GM21825 (cell line): Measurements from ENCODE around the gene CHSY3.
"Not testable (repeated sequence)": the region's sequence is repeated elsewhere in the genome, so short reads cannot be mapped to it uniquely, and the experiment has no call there.

ENCODE experiments used
- ATAC-seq: cut with Tn5 transposase; IDR thresholded peaks from one replicate; pipeline ENCODE4 v1.9.1; 2021; ENCODE audit warnings: mild to moderate bottlenecking, moderate library complexity; ENCODE audit not compliant: unreplicated experiment

CHSY3 gene

DNA sequence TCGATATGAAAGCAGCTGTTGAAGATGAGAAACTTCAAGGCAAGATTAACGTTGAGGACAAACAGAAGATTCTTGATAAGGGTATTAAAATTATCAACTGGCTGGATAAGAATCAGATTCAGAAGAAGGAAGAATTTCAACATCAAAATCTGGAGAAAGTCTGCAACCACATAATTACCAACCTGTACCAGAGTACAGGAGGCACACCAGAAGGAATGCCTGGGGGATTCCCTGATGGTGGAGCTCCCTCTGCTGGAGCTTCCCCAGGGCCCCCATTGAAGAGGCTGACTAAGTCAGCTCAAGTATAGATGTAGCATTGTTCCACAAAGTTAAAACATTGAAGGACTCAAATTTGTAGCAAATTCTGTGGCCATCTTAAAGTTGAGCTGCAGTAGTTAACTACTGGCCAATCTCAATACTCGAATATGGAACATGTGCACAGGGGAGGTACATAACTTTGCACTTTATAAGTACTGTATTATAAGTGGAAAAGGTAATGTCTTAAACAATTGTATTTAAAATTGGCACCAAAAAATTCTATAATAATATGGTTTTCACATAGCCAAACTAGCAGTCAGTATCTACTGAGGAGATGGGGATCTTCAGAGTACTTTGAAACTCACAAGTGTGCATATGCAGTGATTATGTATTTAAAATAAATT, 237.5 kb downstream of the CHSY3 start:
- ATAC-seq, result peak; percentile 73

DNA sequence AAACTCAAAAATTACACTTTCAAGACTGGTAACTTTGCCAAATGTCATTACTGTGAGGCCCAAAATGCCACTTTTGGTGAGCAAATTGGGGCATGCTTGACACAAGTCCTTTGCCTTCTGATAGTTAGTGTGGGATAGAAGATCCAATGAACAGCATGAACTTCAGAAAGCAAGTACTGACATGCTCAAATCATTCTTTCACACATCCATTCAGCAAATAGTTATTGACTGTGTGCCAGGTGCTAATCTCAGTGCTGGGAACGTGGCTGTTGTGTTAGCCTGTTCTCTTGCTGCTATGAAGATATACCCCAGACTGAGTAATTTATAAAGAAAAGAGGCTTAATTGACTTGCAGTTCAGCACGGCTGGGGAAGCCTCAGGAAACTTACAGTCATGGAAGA, 247.0 kb downstream of the CHSY3 start:
- ATAC-seq, result no peak

GRCh38 chr5:130155345-130156011, 251.2 kb downstream of the CHSY3 start:
- no peak for ATAC-seq

DNA sequence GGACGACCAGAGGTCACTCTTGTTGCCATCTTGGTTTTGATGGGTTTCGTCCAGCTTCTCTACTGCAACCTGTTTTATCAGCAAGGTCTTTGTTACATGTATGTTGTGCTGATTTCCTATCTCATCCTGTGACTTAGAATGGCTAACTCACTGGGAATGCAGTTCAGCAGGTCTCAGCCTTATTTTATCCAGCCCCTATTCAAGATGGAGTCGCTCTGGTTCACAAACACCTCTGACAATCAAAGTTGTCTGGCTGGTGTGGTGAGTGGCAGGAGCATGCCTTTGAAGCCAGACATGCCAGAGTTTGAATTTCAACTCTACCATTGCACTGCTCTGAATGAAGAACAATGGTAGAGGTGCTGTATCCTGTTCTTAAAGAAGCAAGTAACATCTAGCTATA, 253.8 kb downstream of the CHSY3 start:
- ATAC-seq, result no peak

DNA sequence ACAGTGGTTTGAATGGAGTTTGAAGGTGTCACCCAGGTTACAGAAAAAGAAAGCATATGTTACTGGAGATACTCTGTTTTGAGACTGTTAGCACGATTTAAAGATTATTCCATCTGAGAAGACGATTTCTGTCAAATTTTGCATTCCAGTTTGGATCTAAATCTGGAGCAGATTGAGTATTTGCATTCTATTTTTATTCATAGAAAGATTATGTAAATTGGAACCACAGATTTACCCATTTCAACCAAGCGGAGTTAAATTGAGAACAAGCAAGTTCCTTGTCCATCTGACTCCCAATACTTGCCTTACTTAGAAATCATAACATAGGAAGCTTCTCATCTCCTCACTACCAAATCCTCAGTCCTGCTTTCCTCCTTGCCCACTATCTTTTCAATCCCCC, 255.7 kb downstream of the CHSY3 start:
- no peak for ATAC-seq

GRCh38 chr5:130164966-130165365, 260.7 kb downstream of the CHSY3 start:
- ATAC-seq, result no peak

- ATAC-seq, result no peak
Observed at GRCh38 chr5:130166839-130167490, 262.7 kb downstream of the CHSY3 start.

- ATAC-seq, result no peak
Observed at GRCh38 chr5:130168211-130168610, 263.9 kb downstream of the CHSY3 start.

DNA sequence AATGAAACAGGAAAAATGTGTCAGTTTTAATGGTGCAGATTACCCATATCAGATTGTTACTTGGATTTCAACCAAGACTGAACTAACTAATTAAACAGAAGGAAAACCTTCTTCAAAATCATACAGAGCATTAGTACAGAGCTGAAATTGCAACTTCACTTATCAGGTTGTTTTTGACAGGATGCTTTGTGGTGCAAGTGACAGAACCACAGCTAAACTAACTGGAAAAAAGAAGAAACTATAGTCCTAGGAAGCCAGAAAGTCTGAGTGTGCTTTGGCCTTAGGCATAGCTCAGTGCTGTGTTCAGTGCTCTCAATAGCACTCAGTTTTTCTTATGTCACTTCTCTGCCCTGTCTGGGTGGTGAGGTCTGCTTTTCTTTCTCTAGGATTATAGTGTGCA, 267.4 kb downstream of the CHSY3 start:
- no peak for ATAC-seq

GRCh38 chr5:130183115-130183514, 278.9 kb downstream of the CHSY3 start:
- no peak for ATAC-seq

DNA sequence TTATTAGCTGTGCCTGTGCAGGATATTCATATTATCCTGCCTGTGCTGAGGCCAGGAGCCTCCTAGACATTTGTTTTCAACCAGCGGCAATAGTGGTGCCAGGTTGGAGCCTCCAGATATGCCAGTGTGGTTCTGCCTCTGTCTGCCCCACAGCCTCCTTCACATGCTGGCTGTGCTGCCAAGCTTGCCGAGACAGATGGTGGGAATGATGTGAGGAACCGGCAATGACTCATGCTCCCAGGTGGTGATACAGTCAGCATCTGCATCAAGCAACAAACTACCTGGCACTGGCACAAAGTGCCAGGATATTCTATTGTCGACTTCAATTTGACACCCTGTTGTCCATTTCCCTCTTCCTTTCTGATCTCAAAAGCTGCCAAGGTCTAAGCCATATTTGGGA, 285.7 kb downstream of the CHSY3 start:
- no peak for ATAC-seq

- ATAC-seq, result no peak
Observed at GRCh38 chr5:130198927-130199326, 294.7 kb downstream of the CHSY3 start.

DNA sequence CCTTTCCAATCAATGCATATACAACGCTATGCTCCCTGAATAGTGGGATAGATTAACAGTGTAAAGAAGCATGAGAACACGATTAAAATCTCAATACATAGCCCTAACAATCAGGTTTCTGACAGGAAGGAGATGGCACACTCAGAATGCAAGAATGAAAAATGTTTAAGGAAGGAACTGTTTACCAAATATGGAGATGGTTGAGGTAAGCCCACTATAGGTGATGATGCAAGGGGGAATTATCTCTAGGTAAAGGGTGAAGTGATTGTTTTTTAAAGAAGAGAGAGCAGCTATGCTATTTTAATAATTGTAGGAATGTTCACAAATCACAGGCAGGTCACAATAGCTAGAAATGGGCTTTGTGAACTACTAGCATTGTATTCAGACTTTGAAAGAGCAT, 302.4 kb downstream of the CHSY3 start:
- no peak for ATAC-seq

DNA sequence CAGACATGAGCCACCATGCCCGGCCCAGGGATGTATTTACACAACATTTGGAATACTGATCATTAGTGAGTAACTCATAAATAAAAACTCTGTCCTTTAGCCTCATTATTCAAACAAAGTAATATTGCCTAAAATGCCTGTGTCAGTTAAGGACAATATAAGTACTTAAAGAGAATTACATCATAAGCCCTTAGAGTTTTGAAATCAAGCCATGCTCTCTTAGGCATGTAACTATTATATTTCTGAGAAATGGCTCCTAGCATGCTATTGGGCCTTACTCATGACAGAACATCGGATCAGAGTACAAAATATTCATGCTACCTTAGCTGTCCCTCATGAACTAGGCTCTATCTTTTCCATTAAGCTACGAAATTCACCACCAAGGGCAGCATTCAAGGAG, 309.3 kb downstream of the CHSY3 start:
- no peak for ATAC-seq

GRCh38 chr5:130216286-130216685, 312.0 kb downstream of the CHSY3 start:
- ATAC-seq, result no peak

GRCh38 chr5:130222573-130222972, 318.3 kb downstream of the CHSY3 start:
- no peak for ATAC-seq

- not testable (repeated sequence) for ATAC-seq
Observed at GRCh38 chr5:130226556-130226955, 322.3 kb downstream of the CHSY3 start.

- ATAC-seq, result no peak
Observed at GRCh38 chr5:130227699-130228098, 323.4 kb downstream of the CHSY3 start.

- no peak for ATAC-seq
Observed at GRCh38 chr5:130231786-130232185, 327.5 kb downstream of the CHSY3 start.

GRCh38 chr5:130234816-130235215, 330.6 kb downstream of the CHSY3 start:
- no peak for ATAC-seq
